Neural progenitor cell (in vitro differentiated cells): Measurements from ENCODE around the gene PCGF1.

Experiments used
- CTCF ChIP-seq: fragments of 200-600 bp; sonication (generic); IDR thresholded peaks from 2 replicates; pipeline ENCODE4 v1.5.1; 2017; ENCODE audit warnings: antibody characterized with exemption, mild to moderate bottlenecking
- EZH2 ChIP-seq: fragments of 200-600 bp; sonication (generic); IDR thresholded peaks from 2 replicates; pipeline ENCODE4 v1.6.1; 2017; ENCODE audit warnings: antibody characterized with exemption, mild to moderate bottlenecking, moderate library complexity
- EZH2phosphoT487 ChIP-seq: fragments of 200-600 bp; sonication (generic); IDR thresholded peaks from 2 replicates; pipeline ENCODE4 v1.6.1; 2017; ENCODE audit warnings: antibody characterized with exemption

DNA sequence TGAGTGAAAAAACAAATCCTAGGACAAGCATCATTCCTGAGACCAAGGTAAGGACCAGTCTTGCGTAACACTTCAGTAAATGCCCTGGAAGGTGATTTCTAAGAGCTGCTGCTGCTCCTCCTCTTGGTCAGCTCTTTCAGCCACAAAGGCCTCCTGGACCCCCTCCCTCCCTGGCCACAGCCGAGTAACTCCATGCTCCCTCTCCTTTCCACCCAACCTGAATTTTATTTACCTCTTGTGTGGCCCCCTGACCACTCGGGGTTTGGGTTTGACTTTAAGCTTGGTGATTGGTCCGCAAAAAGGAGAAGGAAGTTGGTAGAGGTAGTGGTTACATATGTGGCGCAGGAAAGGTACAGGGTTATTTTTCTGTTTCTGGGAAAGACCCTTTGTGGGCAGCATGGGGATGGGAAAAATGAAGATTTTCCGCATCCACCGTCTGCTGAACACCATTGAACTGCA lies 31.4 kb upstream of the PCGF1 start:
- no peak for TF ChIP-seq EZH2phosphoT487
- TF ChIP-seq CTCF = no peak
- TF ChIP-seq EZH2 = no peak
